Epithelial cell of proximal tubule (primary cell): Measurements from ENCODE around the gene CNTF. TPM values are rescaled to one million over a fixed set of nuclear protein-coding genes. Genes with fewer than 3 reads are reported as not detected.
"Not testable (repeated sequence)": the region's sequence is repeated elsewhere in the genome, so short reads cannot be mapped to it uniquely, and the experiment has no call there.

ENCODE experiments used
- DNase-seq: peaks from one replicate; pipeline ENCODE4 v3.0.0-alpha.2; 2011; ENCODE audit warnings: low read depth
- H3K4me3 ChIP-seq: 2 replicates; pipeline ENCODE4 v1.5.1; 2011; ENCODE audit warnings: low read depth, mild to moderate bottlenecking, low read length
- CTCF ChIP-seq: conservative IDR thresholded peaks from 2 replicates; pipeline ENCODE4 v1.5.1; 2012; ENCODE audit warnings: low read depth, mild to moderate bottlenecking, low read length
- total RNA-seq: library from RNA; depleted of rRNA; stranded (reverse); fragments of >200 nt; gene quantifications from 2 replicates; pipeline ENCODE4 v1.2.3, GENCODE V29; 2015

CNTF gene
- 0.29 and 1.2 TPM in 2 replicates for total RNA-seq

- no peak for DNase-seq
- no peak within 1 kb of the TSS for H3K4me3 ChIP-seq
Measured at GRCh38 chr11:58622344-58622743, at the start of gene CNTF. CNTF (plus strand) TSS chr11:58622665; CDS start chr11:58622753, 88 bp downstream.

GRCh38 chr11:58572906-58573305 lies 49.6 kb upstream of the CNTF start:
- H3K4me3 ChIP-seq, result not testable (repeated sequence)

More at GRCh38 chr11:58622344-58622743, at the start of gene CNTF:
- no peak for TF ChIP-seq CTCF

GRCh38 chr11:58573451-58574104 lies 48.9 kb upstream of the CNTF start:
- peak; percentile 41 for DNase-seq
- H3K4me3 ChIP-seq, result no peak overlapping the region
- TF ChIP-seq CTCF, result no peak

More at GRCh38 chr11:58572906-58573305, 49.6 kb upstream of the CNTF start:
- DNase-seq, result not testable (repeated sequence)

- peak overlapping the region; percentile 9 for H3K4me3 ChIP-seq
- TF ChIP-seq CTCF, result no peak
Measured at GRCh38 chr11:58574881-58575280, 47.6 kb upstream of the CNTF start.

GRCh38 chr11:58575377-58576020 lies 47.0 kb upstream of the CNTF start, which contains the start of gene LPXN:
LPXN (minus strand) TSS chr11:58575856; CDS start chr11:58575772, 84 bp downstream.
- TF ChIP-seq CTCF, result no peak
- H3K4me3 ChIP-seq, result peak within 1 kb of the TSS; percentile 93
- DNase-seq, result no peak

More at GRCh38 chr11:58574881-58575280, 47.6 kb upstream of the CNTF start:
- peak; percentile 67 for DNase-seq

- TF ChIP-seq CTCF, result peak; percentile 54
- H3K4me3 ChIP-seq, result peak overlapping the region; percentile 93
- no peak for DNase-seq
Measured at GRCh38 chr11:58576887-58577471, 45.5 kb upstream of the CNTF start.

- TF ChIP-seq CTCF, result no peak
- peak; percentile 61 for DNase-seq
- peak overlapping the region; percentile 93 for H3K4me3 ChIP-seq
Measured at GRCh38 chr11:58577555-58578135, 44.8 kb upstream of the CNTF start.
